ENCODE measurements around the gene STPG3. TPM values are rescaled to one million over a fixed set of nuclear protein-coding genes. Genes with fewer than 3 reads are reported as not detected.
A peak's percentile ranks its signal among the peaks of the same experiment; 100 is the strongest.

Gene STPG3
- total and polyA plus RNA-seq, 2 of the 13 experiments (the other 11 are each of a cell fraction or from before 2014, with no cell fraction given), result not detected

- TF ChIP-seq ZNF276 (CRISPR knock-in tag; IDR thresholded peaks at IDR 0.05; ENCODE audit: low read depth) (no peak), ZNF224 (CRISPR knock-in tag; IDR thresholded peaks at IDR 0.05) (no peak), ZNF496 (CRISPR knock-in tag; IDR thresholded peaks at IDR 0.05; ENCODE audit: insufficient replicate concordance) (no peak), ZNF275 (CRISPR knock-in tag; IDR thresholded peaks at IDR 0.05; ENCODE audit: borderline replicate concordance) (no peak), SP4 (CRISPR knock-in tag; IDR thresholded peaks at IDR 0.05) (0 out of 2 replicates have a peak, but pooled peaks have one; percentile 14), ZNF772 (CRISPR knock-in tag; IDR thresholded peaks at IDR 0.05) (peak; percentile 56; the same call in 1 of the 2 replicates), ZNF678 (CRISPR knock-in tag; IDR thresholded peaks at IDR 0.05) (no peak), ZFP41 (CRISPR knock-in tag; IDR thresholded peaks at IDR 0.05; ENCODE audit: borderline replicate concordance) (no peak), ZNF784 (CRISPR knock-in tag; IDR thresholded peaks at IDR 0.05; ENCODE audit: borderline replicate concordance) (no peak), ZNF12 (CRISPR knock-in tag; IDR thresholded peaks at IDR 0.05) (no peak)
Measured at GRCh38 chr9:137252555-137253506, 1.7 kb downstream of the STPG3 start (continued).

Data from HepG2 (cell line).